ENCODE measurements around the gene PNRC1.
"Not testable (repeated sequence)": the region's sequence is repeated elsewhere in the genome, so short reads cannot be mapped to it uniquely, and the experiment has no call there.

Gene PNRC1

GRCh38 chr6:89080281-89081128 is at the start of gene PNRC1:
PNRC1 (plus strand) TSS chr6:89080751; CDS start chr6:89080895, 144 bp downstream.
- DNase-seq = peak; percentile 100

- no peak for DNase-seq
These were observed 48.0 kb upstream of the PNRC1 start for GRCh38 chr6:89032599-89032998.

GRCh38 chr6:89033461-89033860 is 47.1 kb upstream of the PNRC1 start:
- no peak for DNase-seq

GRCh38 chr6:89034116-89034515 is 46.4 kb upstream of the PNRC1 start:
- DNase-seq = not testable (repeated sequence)

GRCh38 chr6:89034586-89035251 is 45.8 kb upstream of the PNRC1 start:
- no peak for DNase-seq

GRCh38 chr6:89035252-89036101 is 45.1 kb upstream of the PNRC1 start:
- DNase-seq = no peak

GRCh38 chr6:89037141-89037900 is 43.2 kb upstream of the PNRC1 start:
- DNase-seq = no peak

GRCh38 chr6:89037901-89038293 is 42.7 kb upstream of the PNRC1 start:
- not testable (repeated sequence) for DNase-seq

- no peak for DNase-seq
These were observed 37.9 kb upstream of the PNRC1 start for GRCh38 chr6:89042664-89043063.

- no peak for DNase-seq
These were observed 36.1 kb upstream of the PNRC1 start for GRCh38 chr6:89044328-89045010.

- DNase-seq = no peak
These were observed 35.6 kb upstream of the PNRC1 start for GRCh38 chr6:89045011-89045387.

GRCh38 chr6:89045576-89045975 is 35.0 kb upstream of the PNRC1 start:
- DNase-seq = no peak

- no peak for DNase-seq
These were observed 33.1 kb upstream of the PNRC1 start for GRCh38 chr6:89047473-89047872.

- DNase-seq = no peak
These were observed 32.1 kb upstream of the PNRC1 start for GRCh38 chr6:89048288-89048923.

- DNase-seq = no peak
These were observed 31.6 kb upstream of the PNRC1 start for GRCh38 chr6:89048985-89049384.

- DNase-seq = no peak
These were observed 30.4 kb upstream of the PNRC1 start for GRCh38 chr6:89050155-89050554.

- DNase-seq = no peak
These were observed 29.9 kb upstream of the PNRC1 start for GRCh38 chr6:89050697-89051096.

- no peak for DNase-seq
These were observed 28.9 kb upstream of the PNRC1 start for GRCh38 chr6:89051676-89052075.

GRCh38 chr6:89054208-89054607 is 26.3 kb upstream of the PNRC1 start:
- DNase-seq = no peak

GRCh38 chr6:89057759-89058158 is 22.8 kb upstream of the PNRC1 start:
- DNase-seq = no peak

- no peak for DNase-seq
These were observed 21.9 kb upstream of the PNRC1 start for GRCh38 chr6:89058627-89059026.

GRCh38 chr6:89059227-89059626 is 21.3 kb upstream of the PNRC1 start:
- DNase-seq = no peak
